Measurements from ENCODE around the gene IL17B.

DNA sequence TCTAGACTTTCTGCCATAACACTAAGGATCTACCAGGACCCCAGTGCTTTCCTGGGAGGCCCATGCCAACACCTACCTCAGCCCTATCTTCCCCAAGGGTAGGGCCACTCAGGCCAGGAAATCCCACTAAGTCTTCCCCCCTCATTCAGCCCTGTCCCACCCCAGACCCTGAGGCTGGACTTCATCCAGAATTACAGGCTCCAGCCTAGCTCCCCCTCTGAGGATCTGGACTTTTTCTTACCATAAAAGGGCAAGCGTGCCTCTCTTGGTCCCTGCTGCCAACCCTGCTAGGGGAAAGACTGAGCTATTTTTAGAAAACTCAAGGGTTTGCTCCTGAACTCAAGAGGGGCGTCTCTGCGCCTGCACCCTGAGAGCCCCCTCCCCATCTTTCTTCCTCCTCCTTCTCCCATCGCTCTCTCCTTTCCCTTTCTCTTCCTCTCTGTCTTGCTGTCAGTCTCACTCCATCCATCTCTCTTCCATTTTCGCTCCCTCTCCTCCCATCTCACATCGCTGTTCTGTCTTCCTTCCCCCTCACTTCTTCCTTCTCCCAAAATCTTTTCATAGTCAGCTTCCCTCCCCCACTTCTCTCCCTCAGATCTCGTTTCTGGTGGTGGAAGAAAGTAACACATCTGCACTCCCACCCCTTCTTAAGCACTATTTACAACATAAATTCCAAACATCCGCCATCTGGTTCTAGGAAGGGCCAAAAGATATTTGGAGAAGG is 38.1 kb upstream of the IL17B start:
- TF ChIP-seq, protein P1, sequence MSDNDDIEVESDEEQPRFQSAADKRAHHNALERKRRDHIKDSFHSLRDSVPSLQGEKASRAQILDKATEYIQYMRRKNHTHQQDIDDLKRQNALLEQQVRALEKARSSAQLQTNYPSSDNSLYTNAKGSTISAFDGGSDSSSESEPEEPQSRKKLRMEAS (CRISPR knock-in tag; IDR thresholded peaks at IDR 0.05) = no peak
- no peak for TF ChIP-seq TEAD4 (CRISPR knock-in tag; IDR thresholded peaks at IDR 0.05)
- no peak for TF ChIP-seq STAT6 (CRISPR knock-in tag; conservative IDR thresholded peaks at IDR 0.05; ENCODE audit: low read depth)
- TF ChIP-seq, protein P2, sequence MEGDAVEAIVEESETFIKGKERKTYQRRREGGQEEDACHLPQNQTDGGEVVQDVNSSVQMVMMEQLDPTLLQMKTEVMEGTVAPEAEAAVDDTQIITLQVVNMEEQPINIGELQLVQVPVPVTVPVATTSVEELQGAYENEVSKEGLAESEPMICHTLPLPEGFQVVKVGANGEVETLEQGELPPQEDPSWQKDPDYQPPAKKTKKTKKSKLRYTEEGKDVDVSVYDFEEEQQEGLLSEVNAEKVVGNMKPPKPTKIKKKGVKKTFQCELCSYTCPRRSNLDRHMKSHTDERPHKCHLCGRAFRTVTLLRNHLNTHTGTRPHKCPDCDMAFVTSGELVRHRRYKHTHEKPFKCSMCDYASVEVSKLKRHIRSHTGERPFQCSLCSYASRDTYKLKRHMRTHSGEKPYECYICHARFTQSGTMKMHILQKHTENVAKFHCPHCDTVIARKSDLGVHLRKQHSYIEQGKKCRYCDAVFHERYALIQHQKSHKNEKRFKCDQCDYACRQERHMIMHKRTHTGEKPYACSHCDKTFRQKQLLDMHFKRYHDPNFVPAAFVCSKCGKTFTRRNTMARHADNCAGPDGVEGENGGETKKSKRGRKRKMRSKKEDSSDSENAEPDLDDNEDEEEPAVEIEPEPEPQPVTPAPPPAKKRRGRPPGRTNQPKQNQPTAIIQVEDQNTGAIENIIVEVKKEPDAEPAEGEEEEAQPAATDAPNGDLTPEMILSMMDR (IDR thresholded peaks at IDR 0.05) = no peak
- no peak for TF ChIP-seq KAT7 (CRISPR knock-in tag; IDR thresholded peaks at IDR 0.05; ENCODE audit: borderline replicate concordance)
- TF ChIP-seq, protein P3, sequence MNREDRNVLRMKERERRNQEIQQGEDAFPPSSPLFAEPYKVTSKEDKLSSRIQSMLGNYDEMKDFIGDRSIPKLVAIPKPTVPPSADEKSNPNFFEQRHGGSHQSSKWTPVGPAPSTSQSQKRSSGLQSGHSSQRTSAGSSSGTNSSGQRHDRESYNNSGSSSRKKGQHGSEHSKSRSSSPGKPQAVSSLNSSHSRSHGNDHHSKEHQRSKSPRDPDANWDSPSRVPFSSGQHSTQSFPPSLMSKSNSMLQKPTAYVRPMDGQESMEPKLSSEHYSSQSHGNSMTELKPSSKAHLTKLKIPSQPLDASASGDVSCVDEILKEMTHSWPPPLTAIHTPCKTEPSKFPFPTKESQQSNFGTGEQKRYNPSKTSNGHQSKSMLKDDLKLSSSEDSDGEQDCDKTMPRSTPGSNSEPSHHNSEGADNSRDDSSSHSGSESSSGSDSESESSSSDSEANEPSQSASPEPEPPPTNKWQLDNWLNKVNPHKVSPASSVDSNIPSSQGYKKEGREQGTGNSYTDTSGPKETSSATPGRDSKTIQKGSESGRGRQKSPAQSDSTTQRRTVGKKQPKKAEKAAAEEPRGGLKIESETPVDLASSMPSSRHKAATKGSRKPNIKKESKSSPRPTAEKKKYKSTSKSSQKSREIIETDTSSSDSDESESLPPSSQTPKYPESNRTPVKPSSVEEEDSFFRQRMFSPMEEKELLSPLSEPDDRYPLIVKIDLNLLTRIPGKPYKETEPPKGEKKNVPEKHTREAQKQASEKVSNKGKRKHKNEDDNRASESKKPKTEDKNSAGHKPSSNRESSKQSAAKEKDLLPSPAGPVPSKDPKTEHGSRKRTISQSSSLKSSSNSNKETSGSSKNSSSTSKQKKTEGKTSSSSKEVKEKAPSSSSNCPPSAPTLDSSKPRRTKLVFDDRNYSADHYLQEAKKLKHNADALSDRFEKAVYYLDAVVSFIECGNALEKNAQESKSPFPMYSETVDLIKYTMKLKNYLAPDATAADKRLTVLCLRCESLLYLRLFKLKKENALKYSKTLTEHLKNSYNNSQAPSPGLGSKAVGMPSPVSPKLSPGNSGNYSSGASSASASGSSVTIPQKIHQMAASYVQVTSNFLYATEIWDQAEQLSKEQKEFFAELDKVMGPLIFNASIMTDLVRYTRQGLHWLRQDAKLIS (CRISPR knock-in tag; IDR thresholded peaks at IDR 0.05; ENCODE audit: borderline replicate concordance) = no peak
- TF ChIP-seq, protein P4, sequence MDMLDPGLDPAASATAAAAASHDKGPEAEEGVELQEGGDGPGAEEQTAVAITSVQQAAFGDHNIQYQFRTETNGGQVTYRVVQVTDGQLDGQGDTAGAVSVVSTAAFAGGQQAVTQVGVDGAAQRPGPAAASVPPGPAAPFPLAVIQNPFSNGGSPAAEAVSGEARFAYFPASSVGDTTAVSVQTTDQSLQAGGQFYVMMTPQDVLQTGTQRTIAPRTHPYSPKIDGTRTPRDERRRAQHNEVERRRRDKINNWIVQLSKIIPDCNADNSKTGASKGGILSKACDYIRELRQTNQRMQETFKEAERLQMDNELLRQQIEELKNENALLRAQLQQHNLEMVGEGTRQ (CRISPR knock-in tag; IDR thresholded peaks at IDR 0.05) = no peak
- no peak for TF ChIP-seq JUN (CRISPR knock-in tag; IDR thresholded peaks at IDR 0.05)
- TF ChIP-seq ZNF281 (CRISPR knock-in tag; IDR thresholded peaks at IDR 0.05) = no peak
- TF ChIP-seq, protein P5, sequence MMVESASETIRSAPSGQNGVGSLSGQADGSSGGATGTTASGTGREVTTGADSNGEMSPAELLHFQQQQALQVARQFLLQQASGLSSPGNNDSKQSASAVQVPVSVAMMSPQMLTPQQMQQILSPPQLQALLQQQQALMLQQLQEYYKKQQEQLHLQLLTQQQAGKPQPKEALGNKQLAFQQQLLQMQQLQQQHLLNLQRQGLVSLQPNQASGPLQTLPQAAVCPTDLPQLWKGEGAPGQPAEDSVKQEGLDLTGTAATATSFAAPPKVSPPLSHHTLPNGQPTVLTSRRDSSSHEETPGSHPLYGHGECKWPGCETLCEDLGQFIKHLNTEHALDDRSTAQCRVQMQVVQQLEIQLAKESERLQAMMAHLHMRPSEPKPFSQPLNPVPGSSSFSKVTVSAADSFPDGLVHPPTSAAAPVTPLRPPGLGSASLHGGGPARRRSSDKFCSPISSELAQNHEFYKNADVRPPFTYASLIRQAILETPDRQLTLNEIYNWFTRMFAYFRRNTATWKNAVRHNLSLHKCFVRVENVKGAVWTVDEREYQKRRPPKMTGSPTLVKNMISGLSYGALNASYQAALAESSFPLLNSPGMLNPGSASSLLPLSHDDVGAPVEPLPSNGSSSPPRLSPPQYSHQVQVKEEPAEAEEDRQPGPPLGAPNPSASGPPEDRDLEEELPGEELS (CRISPR knock-in tag; IDR thresholded peaks at IDR 0.05) = no peak
- TF ChIP-seq ELF4 (CRISPR knock-in tag; IDR thresholded peaks at IDR 0.05; ENCODE audit: low read depth) = no peak
